Muscle layer of duodenum (tissue), 2 donors: ENCODE results near the gene CCDC181.
A peak's percentile ranks its signal among the peaks of the same experiment; 100 is the strongest.
"Not testable (repeated sequence)": the region's sequence is repeated elsewhere in the genome, so short reads cannot be mapped to it uniquely, and the experiment has no call there.

ENCODE experiments used
- H3K27ac ChIP-seq: one replicate; pipeline ENCODE4 v1.7.0; 2013; ENCODE audit warnings: mild to moderate bottlenecking, low read length
- H3K27me3 ChIP-seq: one replicate; pipeline ENCODE4 v1.7.0; 2013; ENCODE audit warnings: low read depth, mild to moderate bottlenecking, control low read depth, low read length
- H3K36me3 ChIP-seq, 2 donors: one replicate each; pipeline ENCODE4 v1.7.0; 2013; ENCODE audit warnings: low read length in 2 of 2, control low read depth in 1 of 2, mild to moderate bottlenecking in 1 of 2; ENCODE audit not compliant: insufficient read depth in 2 of 2, control insufficient read depth in 1 of 2
- H3K4me1 ChIP-seq, 2 donors: one replicate each; pipeline ENCODE4 v1.7.0; 2013; ENCODE audit warnings: low read length in 2 of 2, mild to moderate bottlenecking in 2 of 2, control low read depth in 1 of 2, moderate library complexity in 1 of 2; ENCODE audit not compliant: insufficient read depth in 2 of 2, control insufficient read depth in 1 of 2
- H3K4me3 ChIP-seq, 2 donors: one replicate each; pipeline ENCODE4 v1.7.0; 2013; ENCODE audit warnings: low read length in 2 of 2, low read depth in 1 of 2, mild to moderate bottlenecking in 1 of 2
- H3K9me3 ChIP-seq, 2 donors: one replicate each; pipeline ENCODE4 v1.7.0; 2013; ENCODE audit warnings: low read length in 2 of 2, control low read depth in 1 of 2, mild to moderate bottlenecking in 1 of 2; ENCODE audit not compliant: control insufficient read depth in 1 of 2
- donor health status: healthy.

Gene CCDC181

DNA sequence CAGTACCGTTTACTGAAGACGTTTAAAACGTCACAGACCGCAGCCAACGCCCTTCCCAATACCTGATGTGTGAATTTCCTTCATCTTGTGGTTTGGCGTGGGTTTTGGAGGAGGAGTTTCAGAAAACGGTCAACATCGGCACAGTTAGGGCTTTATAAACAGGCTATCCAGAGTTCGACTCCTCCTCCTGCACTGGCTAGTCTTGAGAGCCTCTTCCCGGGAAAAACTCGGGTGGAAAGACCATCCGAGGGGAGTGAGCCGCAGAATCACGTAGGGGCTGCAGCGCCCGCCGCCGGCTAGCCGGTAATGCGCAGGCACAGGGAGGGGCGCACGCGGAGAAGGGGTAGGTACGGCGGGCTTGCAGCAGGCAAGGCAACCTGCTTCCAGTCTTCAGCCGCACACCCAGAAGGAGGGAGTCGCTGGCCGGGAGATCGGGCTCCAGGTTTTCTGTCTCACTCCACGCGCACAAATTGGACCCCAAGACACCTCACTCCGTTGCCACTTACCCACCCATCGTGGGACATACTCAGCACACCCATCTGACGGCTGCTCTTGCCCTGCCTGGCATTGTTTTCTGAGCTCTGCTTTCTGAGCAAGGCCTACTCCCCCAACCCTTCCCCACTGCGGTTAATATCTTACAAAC lies 33.0 kb upstream of the CCDC181 start:
- no peak overlapping the region for H3K27ac ChIP-seq

GRCh38 chr1:169457443-169457842 lies 30.2 kb upstream of the CCDC181 start:
- Histone ChIP-seq H3K4me3 (no peak overlapping the region), H3K36me3 (no peaks in the 10 kb centered on the region), H3K27ac (no peak overlapping the region), H3K4me1 (peaks cover 0 to 4% of the 10 kb centered on the region in 2 donors), H3K27me3 (no peaks in the 10 kb centered on the region), H3K9me3 (peaks cover 0 to 5% of the 10 kb centered on the region in 2 donors)

More for the DNA sequence above, 33.0 kb upstream of the CCDC181 start:
- Histone ChIP-seq H3K4me3 (peak overlapping the region in 1 of 2 donors; percentile 66), H3K27me3 (no peaks in the 10 kb centered on the region), H3K36me3 (no peaks in the 10 kb centered on the region), H3K4me1 (peaks cover 0 to 4% of the 10 kb centered on the region in 2 donors), H3K9me3 (peaks cover 0 to 5% of the 10 kb centered on the region in 2 donors)

DNA sequence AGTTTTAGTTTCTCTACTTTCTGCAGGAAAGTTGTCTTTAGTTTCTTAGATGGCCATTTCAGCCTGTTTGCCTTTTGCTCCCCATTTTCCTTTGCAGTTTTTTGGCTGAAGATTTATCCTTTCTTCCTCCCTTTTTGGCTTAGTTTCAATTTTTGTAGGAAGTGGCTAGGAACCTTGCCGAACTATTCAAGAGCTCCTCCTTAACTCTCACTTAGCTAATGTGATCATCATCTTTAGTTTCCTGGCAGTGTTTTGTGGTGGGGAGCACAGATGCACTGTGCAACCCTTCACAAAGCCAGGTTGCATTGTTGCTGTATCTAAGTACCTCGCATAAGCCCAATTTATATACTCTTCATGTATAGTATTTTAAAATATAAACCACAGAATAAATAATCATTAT lies 28.8 kb upstream of the CCDC181 start:
- no peak overlapping the region for H3K4me3 ChIP-seq
- H3K27ac ChIP-seq, result no peak overlapping the region
- H3K4me1 ChIP-seq, result peaks cover 0 to 4% of the 10 kb centered on the region in 2 donors
- H3K36me3 ChIP-seq, result no peaks in the 10 kb centered on the region
- H3K9me3 ChIP-seq, result peaks cover 0 to 5% of the 10 kb centered on the region in 2 donors
- H3K27me3 ChIP-seq, result no peaks in the 10 kb centered on the region

GRCh38 chr1:169452921-169453320 lies 25.6 kb upstream of the CCDC181 start:
- H3K4me1 ChIP-seq, result no peaks in the 10 kb centered on the region
- no peaks in the 10 kb centered on the region for H3K27me3 ChIP-seq
- no peak overlapping the region for H3K27ac ChIP-seq
- H3K9me3 ChIP-seq, result peaks cover 0 to 2% of the 10 kb centered on the region in 2 donors
- no peaks in the 10 kb centered on the region for H3K36me3 ChIP-seq
- no peak overlapping the region for H3K4me3 ChIP-seq

DNA sequence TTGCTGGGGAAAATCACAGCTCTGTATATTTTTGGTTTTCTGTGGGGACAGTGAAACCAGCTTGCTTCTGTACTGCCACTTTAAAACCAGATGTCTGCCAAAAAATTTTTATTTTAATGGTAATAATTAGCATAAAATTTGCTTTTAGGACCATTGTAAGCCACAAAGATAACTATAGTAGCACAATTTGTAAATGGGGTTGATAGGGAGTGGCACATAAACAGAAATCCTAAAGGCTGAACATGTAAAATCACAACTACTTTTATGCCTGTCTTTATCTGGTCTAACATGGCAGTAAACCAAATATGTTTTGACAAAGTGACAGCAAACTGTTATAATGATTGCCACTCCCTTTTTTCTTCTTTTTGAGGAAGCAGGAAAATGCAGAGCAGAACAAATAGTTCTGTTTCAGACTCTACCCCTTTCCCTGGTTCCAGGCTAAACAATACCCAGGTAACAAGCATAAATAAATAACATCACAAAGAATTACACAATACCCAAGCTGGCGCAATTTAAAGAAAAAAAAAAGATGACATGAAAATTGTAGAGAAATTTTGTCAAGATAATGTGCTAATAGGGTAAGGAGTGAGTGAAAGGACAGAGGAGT lies 24.0 kb upstream of the CCDC181 start:
- no peaks in the 10 kb centered on the region for H3K4me1 ChIP-seq
- no peak overlapping the region for H3K4me3 ChIP-seq
- no peaks in the 10 kb centered on the region for H3K36me3 ChIP-seq
- H3K27ac ChIP-seq, result no peak overlapping the region
- no peaks in the 10 kb centered on the region for H3K27me3 ChIP-seq
- no peaks in the 10 kb centered on the region for H3K9me3 ChIP-seq

- no peak overlapping the region for H3K27ac ChIP-seq
- no peak overlapping the region for H3K4me3 ChIP-seq
- no peaks in the 10 kb centered on the region for H3K9me3 ChIP-seq
- no peaks in the 10 kb centered on the region for H3K27me3 ChIP-seq
- no peaks in the 10 kb centered on the region for H3K36me3 ChIP-seq
- H3K4me1 ChIP-seq, result no peaks in the 10 kb centered on the region
Measured at GRCh38 chr1:169443923-169444322, 16.6 kb upstream of the CCDC181 start.

DNA sequence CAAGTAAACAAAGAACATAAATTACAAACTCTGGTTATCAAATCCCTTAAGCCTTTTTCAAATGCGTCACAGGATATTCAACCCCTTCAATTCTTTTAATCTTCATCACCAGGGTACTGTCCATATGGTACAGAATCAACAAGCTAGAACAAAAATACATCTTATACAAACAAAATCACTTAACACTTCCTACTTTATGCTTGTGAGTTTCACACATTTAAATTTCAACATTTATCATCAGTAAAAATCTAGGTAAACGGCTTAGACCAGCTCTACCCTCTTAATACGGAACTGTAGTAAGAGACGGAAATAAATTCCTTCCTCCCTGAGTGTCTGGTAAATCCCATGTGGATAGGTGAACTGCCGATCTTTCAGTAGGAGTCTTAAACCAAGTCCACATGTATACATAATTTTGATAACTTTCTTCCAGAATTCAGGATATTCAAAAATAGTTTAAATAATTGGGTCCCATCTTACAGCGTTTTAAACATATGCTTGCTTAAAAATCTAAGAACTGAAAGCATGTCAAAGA lies 1.0 kb downstream of the CCDC181 start:
- Histone ChIP-seq H3K27me3 (peaks cover 7% of the 10 kb centered on the region), H3K4me1 (peaks cover 0 to 4% of the 10 kb centered on the region in 2 donors), H3K27ac (no peak overlapping the region), H3K36me3 (no peaks in the 10 kb centered on the region), H3K4me3 (peak overlapping the region in 1 of 2 donors; percentile 77), H3K9me3 (no peaks in the 10 kb centered on the region)

GRCh38 chr1:169421309-169421708 lies 6.0 kb downstream of the CCDC181 start:
- Histone ChIP-seq H3K27me3 (no peaks in the 10 kb centered on the region), H3K9me3 (no peaks in the 10 kb centered on the region), H3K36me3 (no peaks in the 10 kb centered on the region), H3K27ac (no peak overlapping the region), H3K4me1 (no peaks in the 10 kb centered on the region), H3K4me3 (no peak overlapping the region)

GRCh38 chr1:169414952-169415351 lies 12.3 kb downstream of the CCDC181 start:
- Histone ChIP-seq H3K27ac (no peak overlapping the region), H3K36me3 (no peaks in the 10 kb centered on the region), H3K4me3 (no peak overlapping the region), H3K4me1 (no peaks in the 10 kb centered on the region), H3K27me3 (no peaks in the 10 kb centered on the region), H3K9me3 (peaks cover 0 to 6% of the 10 kb centered on the region in 2 donors)

DNA sequence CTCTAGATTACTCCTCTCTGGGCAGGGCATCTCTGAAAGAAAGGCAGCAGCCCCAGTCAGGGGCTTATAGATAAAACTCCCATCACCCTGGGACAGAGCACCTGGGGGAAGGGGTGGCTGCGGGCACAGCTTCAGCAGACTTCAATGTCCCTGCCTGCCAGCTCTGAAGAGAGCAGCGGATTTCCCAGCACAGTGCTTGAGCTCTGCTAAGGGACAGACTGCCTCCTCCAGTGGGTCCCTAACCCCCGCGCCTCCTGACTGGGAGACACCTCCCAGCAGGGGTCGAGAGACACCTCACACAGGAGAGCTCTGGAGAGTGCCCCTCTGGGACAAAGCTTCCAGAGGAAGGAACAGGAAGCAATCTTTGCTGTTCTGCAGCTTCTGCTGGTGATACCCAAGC lies 18.9 kb downstream of the CCDC181 start:
- peaks cover 0 to 26% of the 10 kb centered on the region in 2 donors for H3K9me3 ChIP-seq
- not testable (repeated sequence) for H3K36me3 ChIP-seq, H3K27me3 ChIP-seq, H3K4me3 ChIP-seq, H3K27ac ChIP-seq, H3K4me1 ChIP-seq

- H3K9me3 ChIP-seq, result peaks cover 0 to 10% of the 10 kb centered on the region in 2 donors
- H3K4me3 ChIP-seq, H3K36me3 ChIP-seq, H3K27ac ChIP-seq, H3K4me1 ChIP-seq, H3K27me3 ChIP-seq: not testable (repeated sequence)
Measured at GRCh38 chr1:169402578-169402977, 24.7 kb downstream of the CCDC181 start.
